Fibroblast of lung (primary cell): Measurements from ENCODE around the gene FHOD3. TPM values are rescaled to one million over a fixed set of nuclear protein-coding genes. Genes with fewer than 3 reads are reported as not detected.

ENCODE experiments used
- DNase-seq, 2 donors: peaks; one replicate each; pipeline versions ENCODE4 v3.0.0 to v3.0.0-alpha.2; 2010; ENCODE audit warnings: low read depth in 2 of 2
- H2AFZ ChIP-seq: 2 replicates; pipeline ENCODE4 v1.5.1; 2012; ENCODE audit warnings: low read length, control low read depth, inconsistent platforms
- H3K27ac ChIP-seq: 2 replicates; pipeline ENCODE4 v1.5.1; 2011; ENCODE audit warnings: low read length, control low read depth; ENCODE audit not compliant: insufficient read depth
- H3K27me3 ChIP-seq: 2 replicates; pipeline ENCODE4 v1.5.1; 2011; ENCODE audit warnings: mild to moderate bottlenecking, low read length; ENCODE audit not compliant: control insufficient read depth, insufficient read depth
- H3K36me3 ChIP-seq: 2 replicates; pipeline ENCODE4 v1.5.1; 2011; ENCODE audit warnings: low read length; ENCODE audit not compliant: control insufficient read depth, insufficient read depth
- H3K4me1 ChIP-seq: 2 replicates; pipeline ENCODE4 v1.5.1; 2011; ENCODE audit warnings: low read length; ENCODE audit not compliant: control insufficient read depth, insufficient read depth; ENCODE audit errors: extremely low read depth
- H3K4me2 ChIP-seq: 2 replicates; pipeline ENCODE4 v1.5.1; 2011; ENCODE audit warnings: low read length, control low read depth; ENCODE audit not compliant: insufficient read depth; ENCODE audit errors: extremely low read depth
- H3K4me3 ChIP-seq, 4 experiments: fragments of 200-600 bp in 1 of 4; sonication (generic) in 1 of 4; replicated peaks in 1 of 4; 2 replicates each; pipeline ENCODE4 v1.5.1; 2011 to 2016; ENCODE audit warnings: low read length in 4 of 4, low read depth in 3 of 4, mild to moderate bottlenecking in 3 of 4, control low read depth in 2 of 4, inconsistent platforms in 1 of 4, mixed read lengths in 1 of 4; ENCODE audit not compliant: insufficient read depth in 1 of 4; ENCODE audit errors: control extremely low read depth in 1 of 4
- H3K79me2 ChIP-seq: 2 replicates; pipeline ENCODE4 v1.5.1; 2012; ENCODE audit warnings: mild to moderate bottlenecking, low read length, inconsistent platforms; ENCODE audit not compliant: control insufficient read depth, insufficient read depth
- H3K9ac ChIP-seq: 2 replicates; pipeline ENCODE4 v1.5.1; 2011; ENCODE audit warnings: mild to moderate bottlenecking, low read length, control low read depth; ENCODE audit not compliant: insufficient read depth
- H3K9me3 ChIP-seq: 2 replicates; pipeline ENCODE4 v1.5.1; 2012; ENCODE audit warnings: low read depth, low read length; ENCODE audit not compliant: control insufficient read depth, insufficient read depth
- H4K20me1 ChIP-seq: 2 replicates; pipeline ENCODE4 v1.5.1; 2011; ENCODE audit warnings: low read length; ENCODE audit not compliant: control insufficient read depth, insufficient read depth; ENCODE audit errors: extremely low read depth
- CTCF ChIP-seq, 2 donors: IDR thresholded peaks in 1 of 2; conservative IDR thresholded peaks in 1 of 2; 1 replicate in 1 of 2; 2 replicates in 1 of 2; pipeline ENCODE4 v1.5.1; 2011 to 2012; ENCODE audit warnings: low read length in 2 of 2, control low read depth in 1 of 2, inconsistent platforms in 1 of 2, low read depth in 1 of 2, mild to moderate bottlenecking in 1 of 2
- EZH2 ChIP-seq: IDR thresholded peaks from 2 replicates; pipeline ENCODE4 v1.5.1; 2012; ENCODE audit warnings: low read length, control low read depth, mild to moderate bottlenecking; ENCODE audit errors: missing control alignments
- polyA plus RNA-seq, 2 donors: library from polyadenylated mRNA; depleted of rRNA in 1 of 2; stranded (reverse) in 1 of 2; unstranded in 1 of 2; fragments of >200 nt; gene quantifications; 2 replicates each; pipeline ENCODE4 v1.2.1, GENCODE V29; 2011 to 2012; ENCODE audit warnings: missing spikeins in 1 of 2
- total RNA-seq: library from RNA; depleted of rRNA; stranded (reverse); fragments of >200 nt; gene quantifications from 2 replicates; pipeline ENCODE4 v1.2.1, GENCODE V29; 2014

Gene FHOD3
- total and polyA plus RNA-seq, 2 donors (not counting 1 experiment from before 2014, with no cell fraction given) = 16.1 to 28.2 TPM

DNA sequence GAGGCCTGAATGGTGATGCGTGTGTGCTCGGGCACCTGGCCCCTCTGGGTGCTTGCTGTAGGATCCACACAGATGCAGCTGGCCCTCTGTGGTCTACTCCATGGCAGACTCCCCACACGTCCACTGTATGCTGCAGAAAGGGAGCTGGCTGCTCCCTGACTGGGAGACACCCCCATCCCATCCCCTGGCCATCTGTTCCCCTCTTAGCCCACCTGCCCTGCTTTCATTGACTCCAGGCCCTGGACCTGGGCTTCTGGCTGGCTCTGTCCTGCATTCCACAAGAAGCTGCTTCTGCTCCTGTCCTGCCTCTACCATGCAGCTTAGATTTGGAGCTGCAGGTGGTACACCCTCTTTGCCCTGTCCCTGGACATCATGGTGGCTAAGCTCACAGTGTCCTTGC, 80.1 kb downstream of the FHOD3 start:
- H3K79me2 ChIP-seq = no peaks in the 10 kb centered on the region
- no peaks in the 10 kb centered on the region for H3K9me3 ChIP-seq
- H3K9ac ChIP-seq = no peak overlapping the region
- H2AFZ ChIP-seq = no peak overlapping the region
- no peak overlapping the region for H3K4me3 ChIP-seq
- no peaks in the 10 kb centered on the region for H4K20me1 ChIP-seq
- H3K4me2 ChIP-seq = no peak overlapping the region
- no peaks in the 10 kb centered on the region for H3K4me1 ChIP-seq
- H3K36me3 ChIP-seq = no peaks in the 10 kb centered on the region
- H3K27me3 ChIP-seq = no peaks in the 10 kb centered on the region
- no peak overlapping the region for H3K27ac ChIP-seq
- no peak for DNase-seq
- no peak for TF ChIP-seq CTCF (conservative IDR thresholded peaks at IDR 0.05 in 1 of 2, IDR thresholded peaks at IDR 0.05 in 1 of 2; ENCODE audit: low read depth in 1 of 2, low read length in 2 of 2)
- TF ChIP-seq EZH2 = no peak

DNA sequence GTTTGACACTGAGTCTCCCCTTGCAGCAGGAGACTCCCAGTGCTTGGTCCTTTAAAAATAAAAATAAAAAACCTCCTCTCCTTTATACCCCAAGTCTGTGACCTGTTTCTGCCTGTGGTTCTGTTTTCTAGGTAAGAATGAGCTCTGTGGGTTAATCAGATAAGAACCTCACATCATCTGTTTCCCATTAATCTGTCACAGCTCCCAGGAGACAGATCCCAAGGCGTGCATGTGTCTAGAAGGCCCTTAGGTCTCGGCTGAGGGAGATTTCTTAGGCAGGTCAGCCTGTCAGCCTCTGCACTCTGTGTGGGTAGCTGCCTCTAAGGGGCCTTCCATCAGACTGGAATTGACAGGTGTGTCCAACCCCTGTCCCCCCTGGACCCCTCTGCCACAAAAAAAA, 80.7 kb downstream of the FHOD3 start:
- Histone ChIP-seq H3K36me3 (no peaks in the 10 kb centered on the region), H3K9me3 (no peaks in the 10 kb centered on the region), H4K20me1 (no peaks in the 10 kb centered on the region), H3K27me3 (no peaks in the 10 kb centered on the region), H3K9ac (no peak overlapping the region), H2AFZ (no peak overlapping the region), H3K4me3 (no peak overlapping the region), H3K79me2 (no peaks in the 10 kb centered on the region), H3K4me2 (no peak overlapping the region), H3K27ac (no peak overlapping the region), H3K4me1 (no peaks in the 10 kb centered on the region)
- TF ChIP-seq EZH2 = no peak
- peak in 1 of 2 donors; percentile 46 for DNase-seq

DNA sequence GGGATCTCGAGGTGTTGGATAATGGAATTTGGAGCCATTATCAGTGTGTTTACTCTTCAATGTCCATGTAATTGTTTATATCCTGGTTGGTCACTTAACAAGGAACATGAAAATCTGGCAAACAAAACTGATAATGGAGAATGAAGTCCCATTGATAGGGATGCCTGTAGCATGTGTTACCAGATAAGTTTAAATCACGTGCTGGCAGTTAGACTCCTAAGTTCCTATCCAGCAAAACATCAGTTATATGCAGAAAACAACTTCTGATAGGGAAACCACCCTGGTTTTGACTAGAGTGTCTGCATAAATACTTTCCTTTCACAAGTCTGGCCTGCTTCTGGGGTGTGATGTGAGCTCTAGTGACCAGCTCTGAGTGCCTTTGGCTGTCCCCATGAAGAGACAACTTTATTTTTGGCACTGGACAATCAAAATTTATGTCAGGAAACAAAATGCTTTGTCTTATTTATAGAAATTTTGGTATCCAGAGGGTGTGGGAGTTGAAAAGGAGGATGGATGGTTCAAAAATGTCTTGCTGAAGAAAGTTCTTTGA, 82.0 kb downstream of the FHOD3 start:
- no peak for DNase-seq
- Histone ChIP-seq H3K4me2 (no peak overlapping the region), H4K20me1 (no peaks in the 10 kb centered on the region), H3K9ac (no peak overlapping the region), H3K4me1 (no peaks in the 10 kb centered on the region), H2AFZ (no peak overlapping the region), H3K27me3 (no peaks in the 10 kb centered on the region), H3K9me3 (no peaks in the 10 kb centered on the region), H3K79me2 (no peaks in the 10 kb centered on the region), H3K4me3 (no peak overlapping the region), H3K27ac (no peak overlapping the region), H3K36me3 (no peaks in the 10 kb centered on the region)
- TF ChIP-seq CTCF (conservative IDR thresholded peaks at IDR 0.05 in 1 of 2, IDR thresholded peaks at IDR 0.05 in 1 of 2; ENCODE audit: low read depth in 1 of 2, low read length in 2 of 2) = no peak
- TF ChIP-seq EZH2 = no peak
